Measurements from ENCODE around the gene DUSP18.
"Not testable (repeated sequence)": the region's sequence is repeated elsewhere in the genome, so short reads cannot be mapped to it uniquely, and the experiment has no call there.

Gene DUSP18

GRCh38 chr22:30636226-30637077, 31.2 kb downstream of the DUSP18 start:
- no peak for ATAC-seq

GRCh38 chr22:30635273-30636225, 32.1 kb downstream of the DUSP18 start, which contains the start of gene SLC35E4:
TSS of gene SLC35E4 (plus strand) at chr22:30635781. CDS start at chr22:30636451, 670 bp downstream.
- peak; percentile 85 to 87 for ATAC-seq

GRCh38 chr22:30634471-30635233, 33.0 kb downstream of the DUSP18 start:
- ATAC-seq: peak; percentile 69 to 70

- not testable (repeated sequence) for ATAC-seq
These were observed 36.2 kb downstream of the DUSP18 start for GRCh38 chr22:30631469-30631868.

GRCh38 chr22:30628491-30628890, 39.2 kb downstream of the DUSP18 start:
- no peak for ATAC-seq

- ATAC-seq: no peak
These were observed 40.2 kb downstream of the DUSP18 start for GRCh38 chr22:30627471-30627870.

GRCh38 chr22:30626413-30626812, 41.3 kb downstream of the DUSP18 start:
- no peak for ATAC-seq

- not testable (repeated sequence) for ATAC-seq
These were observed 47.8 kb downstream of the DUSP18 start for GRCh38 chr22:30619909-30620308.

- ATAC-seq: no peak
These were observed 49.9 kb downstream of the DUSP18 start for GRCh38 chr22:30617819-30618218.

GRCh38 chr22:30615543-30615954, 52.1 kb downstream of the DUSP18 start:
- no peak for ATAC-seq

GRCh38 chr22:30614879-30615278, 52.8 kb downstream of the DUSP18 start:
- no peak for ATAC-seq

GRCh38 chr22:30614268-30614667, 53.4 kb downstream of the DUSP18 start:
- ATAC-seq: no peak

GRCh38 chr22:30612789-30613188, 54.9 kb downstream of the DUSP18 start:
- ATAC-seq: no peak

Data from activated CD4-positive, CD25-positive, alpha-beta regulatory T cell treated with anti-CD3 and anti-CD28 coated beads, Interleukin-2, amount 50 U/mL, for 24 hours (primary cell).